SIG-M5 (cell line): ENCODE data around the gene NT5DC1.
A peak's percentile ranks its signal among the peaks of the same experiment; 100 is the strongest.
"Not testable (repeated sequence)": the region's sequence is repeated elsewhere in the genome, so short reads cannot be mapped to it uniquely, and the experiment has no call there.

ENCODE experiments used
- DNase-seq: peaks from one replicate; lab custom pipeline; 2025; lab: John Stamatoyannopoulos, UW

The NT5DC1 gene

DNA sequence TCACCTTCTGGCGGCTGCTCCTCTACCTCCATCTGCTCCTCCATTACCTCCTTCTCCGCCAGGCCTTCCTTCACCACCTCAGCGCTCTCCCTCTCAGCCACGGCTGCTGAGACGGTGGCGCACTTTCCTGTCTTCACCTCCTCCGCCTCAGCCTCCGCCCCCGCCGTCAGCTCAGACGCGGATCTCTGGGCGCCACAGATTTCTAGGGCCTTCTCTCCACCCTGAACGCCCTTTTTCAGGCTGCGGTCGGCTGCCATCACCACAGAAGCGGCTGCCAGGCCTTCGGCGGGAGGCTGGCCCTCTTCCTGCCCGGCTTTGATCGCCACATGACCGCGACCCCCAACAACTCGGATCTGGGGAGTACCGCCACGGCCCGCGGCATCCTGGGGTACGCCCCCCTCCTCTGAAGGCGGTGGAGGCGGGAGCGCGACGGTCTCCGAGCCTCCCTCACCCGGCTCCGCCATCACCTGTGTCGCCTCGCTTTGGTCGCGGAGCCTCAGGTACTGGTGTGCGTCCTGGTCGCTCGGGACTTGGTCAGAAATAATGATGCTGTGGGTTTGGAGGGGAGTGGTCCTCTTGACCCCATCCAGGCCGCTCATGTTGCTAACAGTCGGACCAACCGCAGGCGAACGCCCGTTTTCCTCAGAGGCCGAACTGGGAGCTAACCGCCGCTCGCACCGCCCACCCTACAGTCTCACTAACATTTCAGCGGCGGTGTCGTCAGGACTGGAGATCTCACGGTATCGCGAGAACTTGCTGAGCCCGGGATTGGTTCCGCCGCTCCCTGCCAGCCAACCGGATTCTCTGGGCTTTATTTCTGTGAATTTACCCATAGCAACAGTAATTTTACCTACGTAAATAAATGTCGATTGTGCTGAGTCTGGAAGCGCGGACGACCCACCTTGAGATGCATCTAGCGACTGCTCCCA lies 178.8 kb downstream of the NT5DC1 start, which contains the start of gene TSPYL1:
TSS of gene TSPYL1 (minus strand) at position 699 of the 929 bp plus-strand sequence. CDS start at position 599, 100 bp downstream.
- DNase-seq: peak; percentile 83

DNA sequence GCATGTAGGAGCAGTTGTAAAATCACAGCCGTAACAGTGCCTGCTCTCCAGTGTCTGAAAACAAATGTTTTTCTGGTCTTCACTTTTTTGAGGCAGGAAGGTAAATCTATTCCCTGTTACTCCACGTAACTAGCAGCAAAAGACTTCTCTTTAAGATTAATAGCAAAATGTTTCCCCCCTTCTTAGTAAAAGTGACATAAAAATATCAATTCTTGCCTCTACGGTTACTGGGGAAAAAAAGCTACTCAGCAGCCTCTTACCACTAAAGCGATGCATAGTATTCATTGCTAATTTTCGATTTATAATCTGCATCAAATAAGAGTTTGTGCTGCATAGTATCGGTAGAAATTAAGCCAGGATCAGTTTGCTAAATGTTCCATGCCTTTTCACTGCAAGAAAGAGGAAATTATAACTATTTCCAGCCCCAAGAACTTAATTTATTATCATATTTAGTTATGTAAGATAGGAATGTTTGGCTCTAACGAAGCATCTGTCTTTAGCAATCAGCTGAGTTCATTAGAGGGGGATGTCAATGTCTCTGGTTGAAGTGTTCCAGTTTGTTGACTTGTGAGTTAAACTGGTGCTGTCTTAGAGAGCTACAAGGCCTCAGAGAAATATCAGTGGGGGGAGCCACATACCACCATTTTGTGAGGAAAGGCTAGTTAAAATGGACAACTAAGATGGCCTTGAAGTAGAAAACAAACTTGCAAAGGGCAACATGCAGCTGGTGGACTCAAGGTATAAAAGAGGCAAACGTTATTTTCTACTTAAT lies 179.7 kb downstream of the NT5DC1 start:
- DNase-seq: no peak

DNA sequence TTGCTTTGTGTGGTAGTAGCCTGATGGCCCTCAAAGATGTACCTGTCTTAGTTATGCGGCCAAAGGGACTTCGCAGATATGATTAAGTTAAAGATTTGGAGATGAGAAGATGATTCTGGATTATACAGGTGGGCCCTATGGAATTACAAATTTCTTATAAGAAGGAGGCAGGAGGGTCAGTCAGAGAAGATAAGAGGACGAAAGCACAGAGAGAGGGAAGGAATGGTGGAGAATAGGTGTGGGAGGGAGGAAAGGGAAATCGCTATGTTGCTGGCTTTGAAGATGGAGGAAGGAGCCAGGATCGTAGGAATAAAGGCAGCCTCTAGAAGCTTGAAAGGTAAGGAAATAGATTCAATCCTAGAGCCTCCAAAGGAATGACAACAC lies 180.3 kb downstream of the NT5DC1 start:
- DNase-seq: no peak

DNA sequence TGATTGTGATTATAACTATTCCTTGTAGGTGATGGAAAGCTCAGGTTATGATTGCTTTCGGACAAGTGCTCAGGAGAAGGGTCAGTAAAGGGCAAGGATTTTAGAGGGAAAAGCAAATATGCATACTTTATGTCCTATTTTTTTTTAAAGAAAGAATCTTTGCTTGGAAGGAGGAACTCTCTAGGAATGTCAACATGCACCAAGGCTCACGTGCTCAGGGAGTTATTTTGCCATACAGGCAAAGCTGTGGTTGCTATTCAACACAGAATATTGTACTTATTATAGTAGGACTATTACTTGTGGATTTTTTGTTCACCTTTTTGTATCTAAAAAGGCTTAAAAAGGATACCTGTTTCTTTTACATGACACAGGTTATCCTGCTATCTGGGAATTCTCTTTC lies 182.0 kb downstream of the NT5DC1 start:
- no peak for DNase-seq

DNA sequence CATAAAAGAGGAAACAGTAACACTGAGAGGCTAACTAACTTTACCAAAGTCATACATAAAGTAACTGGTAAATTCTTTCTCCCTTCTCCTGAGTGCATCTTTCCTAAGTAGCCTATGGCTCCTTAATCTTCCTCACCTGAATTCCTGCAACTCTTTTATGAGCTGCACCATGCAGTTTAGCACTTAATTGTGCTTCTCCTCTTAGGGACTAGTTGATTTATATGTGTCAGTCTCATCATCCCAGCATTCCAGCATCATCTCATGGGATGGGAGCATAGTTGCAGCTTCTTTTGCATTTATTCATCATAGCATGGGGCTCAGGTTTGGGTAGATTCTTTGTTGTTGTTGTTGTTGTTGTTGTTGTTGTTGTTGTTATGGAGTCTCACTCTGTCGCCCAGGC lies 182.5 kb downstream of the NT5DC1 start:
- DNase-seq: no peak

DNA sequence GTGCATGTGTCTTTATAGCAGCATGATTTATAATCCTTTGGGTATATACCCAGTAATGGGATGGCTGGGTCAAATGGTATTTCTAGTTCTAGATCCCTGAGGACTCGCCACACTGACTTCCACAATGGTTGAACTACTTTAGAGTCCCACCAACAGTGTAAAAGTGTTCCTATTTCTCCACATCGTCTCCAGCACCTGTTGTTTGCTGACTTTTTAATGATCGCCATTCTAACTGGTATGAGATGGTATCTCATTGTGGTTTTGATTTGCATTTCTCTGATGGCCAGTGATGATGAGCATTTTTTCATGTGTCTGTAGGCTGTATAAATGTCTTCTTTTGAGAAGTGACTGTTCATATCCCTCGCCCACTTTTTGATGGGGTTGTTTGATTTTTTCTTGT lies 184.3 kb downstream of the NT5DC1 start:
- not testable (repeated sequence) for DNase-seq

DNA sequence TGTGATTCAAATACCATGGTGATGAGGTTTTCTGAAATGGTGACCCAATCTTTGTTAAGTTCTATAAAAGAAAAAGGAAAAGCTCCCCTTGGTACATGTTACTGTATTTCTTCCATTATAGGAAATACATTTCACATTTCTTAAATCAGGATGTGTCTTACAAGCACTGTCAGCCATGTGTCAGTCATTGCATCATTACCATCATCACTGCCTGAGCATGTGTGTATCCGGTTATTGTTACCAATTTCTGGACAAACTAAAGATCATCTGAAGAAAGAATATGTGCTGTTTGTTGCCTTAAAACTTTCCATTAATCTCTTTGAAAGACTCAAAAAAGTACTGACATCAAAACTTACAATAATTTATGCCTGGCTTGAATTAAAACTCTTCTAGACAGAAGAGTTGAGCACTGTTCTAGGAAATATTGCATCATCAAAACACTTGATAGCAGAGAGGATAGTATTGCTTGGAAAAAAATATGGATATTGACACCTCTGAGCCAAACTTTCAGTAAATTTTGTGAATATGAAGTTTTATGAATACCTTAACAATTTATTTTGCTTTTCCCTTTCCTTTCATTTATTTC lies 186.2 kb downstream of the NT5DC1 start:
- DNase-seq: no peak

DNA sequence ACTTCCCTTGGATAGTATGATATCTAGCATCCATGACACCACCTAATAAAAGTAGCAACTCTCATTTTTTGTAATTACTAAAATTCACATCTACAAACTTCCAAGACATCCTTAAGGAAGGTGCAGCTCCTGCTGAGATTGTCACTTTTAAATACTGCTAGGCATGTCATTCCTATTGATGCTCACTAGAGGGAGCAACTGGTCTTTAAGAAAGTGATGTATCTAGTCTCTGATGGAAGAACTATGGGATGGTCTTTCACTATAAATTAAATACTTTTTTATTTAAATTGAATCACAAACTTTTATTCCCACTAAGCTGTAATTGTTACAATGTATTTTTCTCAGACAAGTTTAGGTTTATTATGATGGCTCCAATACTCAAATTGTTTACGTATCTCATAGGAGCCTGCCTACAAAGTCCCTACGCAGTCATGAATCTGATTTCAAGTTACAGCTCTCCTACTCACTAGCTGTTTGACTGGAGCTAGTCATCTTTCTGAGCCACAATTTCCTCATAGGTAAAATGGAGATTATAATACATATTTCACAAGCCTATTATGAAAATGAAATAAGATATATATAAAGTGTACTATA lies 187.1 kb downstream of the NT5DC1 start:
- DNase-seq: no peak

DNA sequence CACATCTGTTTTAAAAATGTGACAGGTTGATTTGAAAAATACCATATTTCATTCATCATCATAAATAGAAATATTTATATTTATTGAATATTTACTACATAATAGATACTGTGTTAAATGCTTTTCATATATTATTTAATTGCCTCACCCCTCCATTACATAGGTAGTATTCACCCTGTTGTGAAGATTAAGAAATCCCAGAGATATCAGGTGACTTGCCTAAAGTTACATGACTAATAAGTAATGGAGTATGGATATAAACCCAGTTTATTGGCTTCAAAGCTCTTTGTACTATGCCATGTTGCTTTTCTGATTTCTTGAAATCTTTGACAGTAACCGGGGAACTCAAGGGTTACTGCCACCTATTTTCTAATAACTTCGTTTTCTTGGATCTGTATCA lies 189.2 kb downstream of the NT5DC1 start:
- no peak for DNase-seq

DNA sequence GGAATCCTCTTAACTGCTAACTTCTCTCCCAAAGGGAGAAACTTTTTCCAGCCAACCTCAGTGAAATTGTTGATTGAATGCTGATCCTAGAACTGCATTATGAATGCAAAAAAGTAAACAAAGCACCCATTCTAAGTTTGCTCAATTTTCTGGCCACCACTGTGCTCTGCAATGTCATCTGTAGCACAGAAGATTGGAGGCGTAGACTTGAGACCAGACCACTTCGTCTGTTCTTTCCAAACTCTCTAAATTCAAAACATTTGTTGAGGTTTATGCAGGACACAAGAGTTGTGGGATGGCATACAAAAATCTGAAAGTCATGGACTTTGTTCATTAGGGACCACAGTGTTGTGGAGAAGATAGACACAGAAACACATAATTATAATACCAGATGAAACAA lies 190.1 kb downstream of the NT5DC1 start:
- DNase-seq: no peak

DNA sequence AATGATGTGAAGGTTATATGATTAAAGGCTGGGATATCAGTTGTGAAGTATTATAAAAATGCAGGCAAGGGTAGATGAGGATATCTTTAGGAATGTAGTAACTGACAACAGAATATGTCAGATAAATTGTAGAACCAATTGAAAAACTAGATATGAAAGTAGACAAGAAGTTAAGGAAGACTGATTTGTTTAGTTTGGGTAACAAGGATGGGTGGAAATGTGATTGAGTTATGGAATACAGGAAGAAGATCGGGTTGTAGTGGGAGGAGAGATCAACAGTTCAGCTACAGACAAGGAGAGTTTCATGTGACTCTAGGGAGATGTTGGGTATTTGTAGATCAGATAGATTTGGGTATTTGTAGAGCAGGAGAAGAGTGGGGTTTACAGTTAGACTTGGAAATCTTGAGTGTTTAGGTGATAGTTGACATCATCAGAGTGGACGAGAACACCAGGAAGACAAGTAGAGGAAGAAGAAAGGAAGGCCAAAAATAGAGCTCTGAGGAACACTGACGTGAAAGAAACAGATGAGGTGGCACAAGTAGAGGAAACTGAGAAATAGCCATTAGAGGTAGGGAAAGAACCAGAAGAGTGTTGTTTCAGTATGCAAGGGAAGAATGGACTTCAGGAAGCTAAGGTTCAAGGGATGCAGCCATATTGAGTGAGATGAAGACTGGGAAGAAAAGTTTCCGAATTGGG lies 191.2 kb downstream of the NT5DC1 start:
- DNase-seq: no peak

DNA sequence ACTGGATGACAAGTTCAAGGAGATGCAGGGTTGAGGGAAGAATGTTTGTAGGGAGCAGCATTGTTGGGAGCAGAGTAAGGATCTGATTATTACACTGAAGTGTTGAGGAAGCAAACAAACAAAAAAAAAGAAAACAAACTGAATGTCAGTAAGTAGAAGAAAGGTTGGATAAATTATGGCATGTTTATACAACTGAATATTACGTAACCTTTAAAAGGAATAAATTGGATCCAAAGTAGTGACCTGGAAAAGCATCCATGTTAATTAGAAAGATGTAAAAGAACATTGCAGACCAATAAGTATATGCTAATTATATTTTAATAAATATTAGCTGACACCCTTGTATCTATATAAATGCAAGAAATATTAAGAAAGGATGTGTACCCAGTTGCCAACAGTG lies 191.9 kb downstream of the NT5DC1 start:
- no peak for DNase-seq

DNA sequence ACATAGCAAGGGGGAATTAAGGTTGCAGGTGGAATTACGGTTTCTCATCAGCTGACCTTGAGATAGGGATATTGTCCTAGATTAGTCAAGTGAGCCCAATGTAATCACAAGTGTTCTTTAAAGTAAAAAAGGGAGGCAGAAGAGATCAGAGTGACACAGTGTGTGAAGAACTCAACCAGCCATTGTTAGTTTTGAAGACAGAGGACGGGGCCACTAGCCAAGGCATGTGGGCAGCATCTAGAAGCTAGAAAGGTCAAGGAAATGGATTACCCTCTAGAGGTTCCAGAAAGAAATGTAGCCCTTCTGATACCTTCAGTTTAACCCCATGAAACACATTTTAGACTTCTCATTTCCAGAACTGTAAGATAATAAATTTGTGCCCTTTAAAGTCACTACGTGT lies 197.6 kb downstream of the NT5DC1 start:
- no peak for DNase-seq

DNA sequence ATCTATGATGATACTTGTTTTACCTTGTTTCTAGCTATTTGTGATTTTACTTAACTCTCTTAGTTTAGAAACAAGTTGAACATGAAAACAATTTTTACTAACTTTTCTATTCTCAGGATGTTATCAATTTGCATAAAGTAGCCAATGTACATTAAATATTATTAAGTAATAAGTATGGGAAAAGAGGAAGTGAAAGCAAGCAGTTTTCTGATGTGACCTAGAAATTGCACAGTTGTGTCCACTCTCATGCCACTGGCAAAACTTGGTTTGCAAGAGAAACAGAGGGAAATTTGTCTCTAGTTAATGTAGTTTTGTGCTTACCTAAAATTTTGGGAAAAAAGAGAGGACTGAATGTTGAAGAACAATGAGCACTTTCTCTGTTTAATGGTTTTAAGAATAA lies 198.3 kb downstream of the NT5DC1 start:
- no peak for DNase-seq
